ENCODE measurements around the gene ITGA5.

GRCh38 chr12:54398218-54398617 is 20.8 kb downstream of the ITGA5 start:
- TF ChIP-seq CTCF (IDR thresholded peaks at IDR 0.05) (no peak), SIN3A (IDR thresholded peaks at IDR 0.05; ENCODE audit: borderline replicate concordance, insufficient read depth, low read depth, low read length) (no peak), POLR2AphosphoS5 (IDR thresholded peaks at IDR 0.05; ENCODE audit: low read depth, low read length) (no peak)

All from Panc1 (cell line).